GM19468 (cell line): ENCODE results near the gene FHIT.

Experiments used
- ATAC-seq: cut with Tn5 transposase; IDR thresholded peaks from one replicate; pipeline ENCODE4 v1.9.1; 2021; ENCODE audit warnings: mild to moderate bottlenecking, moderate library complexity, moderate number of reproducible peaks; ENCODE audit not compliant: unreplicated experiment; ENCODE audit errors: extremely low read depth

FHIT gene

GRCh38 chr3:59788801-59789200 lies 1462.5 kb downstream of the FHIT start:
- ATAC-seq, result no peak

- no peak for ATAC-seq
Observed at GRCh38 chr3:59788133-59788532, 1463.1 kb downstream of the FHIT start.

GRCh38 chr3:59786374-59786773 lies 1464.9 kb downstream of the FHIT start:
- no peak for ATAC-seq

GRCh38 chr3:59784164-59784563 lies 1467.1 kb downstream of the FHIT start:
- ATAC-seq, result no peak

GRCh38 chr3:59783468-59783988 lies 1467.7 kb downstream of the FHIT start:
- ATAC-seq, result no peak

- ATAC-seq, result no peak
Observed at GRCh38 chr3:59782664-59783063, 1468.6 kb downstream of the FHIT start.

DNA sequence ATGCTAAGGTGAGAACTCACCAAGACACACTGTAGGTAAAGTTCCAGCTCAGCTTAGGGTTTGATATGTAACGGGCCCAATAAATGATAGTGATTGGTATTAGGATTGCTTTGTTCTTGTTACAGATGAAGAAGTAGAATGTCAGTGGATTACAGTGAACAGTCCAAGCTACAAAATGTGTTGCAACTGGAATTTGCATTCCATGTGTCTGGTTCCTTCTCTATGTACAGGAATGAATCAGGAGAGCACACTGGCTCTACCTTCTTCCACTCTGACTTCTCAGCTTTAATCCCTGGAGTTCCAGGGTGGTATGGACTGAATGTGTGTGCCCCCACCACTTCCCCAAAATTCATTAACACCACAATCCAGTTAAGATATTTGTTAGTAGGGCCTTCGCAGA lies 1471.0 kb downstream of the FHIT start:
- ATAC-seq, result no peak

DNA sequence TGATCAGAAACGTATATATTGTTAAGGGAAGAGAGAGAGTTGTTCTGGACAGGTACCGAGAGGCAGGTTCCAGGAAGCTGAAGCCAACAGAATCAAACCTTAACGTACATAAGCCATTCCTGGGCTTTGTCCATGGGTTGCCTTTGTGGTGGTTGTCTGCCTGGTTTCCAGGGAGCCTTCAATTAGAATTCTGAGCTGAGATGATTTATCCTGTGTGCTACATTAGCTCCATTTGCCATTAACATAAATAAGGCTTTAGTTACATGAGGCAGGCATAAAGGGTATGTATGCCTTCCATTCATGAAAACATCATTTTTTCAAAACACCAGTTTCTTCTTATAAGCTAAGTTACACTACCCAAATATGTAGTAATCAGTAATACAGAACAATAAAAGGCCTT lies 1472.0 kb downstream of the FHIT start:
- no peak for ATAC-seq

- ATAC-seq, result no peak
Observed at GRCh38 chr3:59777667-59778077, 1473.6 kb downstream of the FHIT start.

GRCh38 chr3:59777066-59777465 lies 1474.2 kb downstream of the FHIT start:
- ATAC-seq, result no peak

DNA sequence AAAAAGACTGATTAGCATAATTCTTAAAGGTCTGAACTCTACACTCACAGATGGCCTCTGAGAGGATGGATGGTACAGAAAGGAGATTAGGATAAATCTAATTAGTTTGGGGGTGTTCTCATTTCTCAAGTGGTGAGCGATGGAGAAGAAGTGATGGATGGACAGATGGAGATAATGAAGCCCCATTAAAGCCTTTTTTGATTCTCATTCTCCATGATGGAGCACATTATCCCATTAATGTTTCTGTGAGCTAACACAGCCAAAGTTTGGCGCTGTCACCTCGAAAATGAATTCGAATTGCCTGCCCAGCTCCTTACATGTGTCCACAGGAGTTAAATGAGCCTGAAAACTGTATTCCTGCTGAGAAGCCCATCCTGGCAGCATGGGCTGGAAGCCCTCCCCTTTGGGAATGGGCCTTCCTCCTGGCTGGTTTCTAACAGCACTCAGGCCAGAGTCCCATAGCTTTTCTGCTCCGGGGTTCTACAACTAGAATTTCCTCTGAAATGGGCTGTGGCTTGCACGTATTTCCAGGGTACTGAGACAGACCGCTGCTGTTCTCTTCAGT lies 1475.4 kb downstream of the FHIT start:
- ATAC-seq, result no peak

GRCh38 chr3:59775106-59775505 lies 1476.1 kb downstream of the FHIT start:
- no peak for ATAC-seq

DNA sequence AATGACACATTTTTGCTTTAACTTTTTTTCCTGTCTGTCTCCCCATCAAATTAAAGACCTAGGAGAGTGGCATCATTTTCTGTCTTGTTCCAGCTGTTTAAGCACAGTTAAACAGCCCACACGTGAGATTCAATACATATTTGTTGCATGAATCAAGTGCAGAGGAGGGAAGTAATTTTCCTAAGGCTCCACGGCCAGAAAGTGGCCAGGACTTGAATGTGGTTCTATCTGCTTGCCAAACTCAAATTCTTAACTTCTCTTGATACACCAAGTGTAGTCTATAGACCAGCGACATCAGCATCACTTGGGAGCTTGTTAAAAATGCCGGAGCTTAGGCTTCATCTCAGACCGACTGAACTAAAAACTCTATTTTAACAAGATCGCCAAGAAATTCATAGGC lies 1476.6 kb downstream of the FHIT start:
- no peak for ATAC-seq

- no peak for ATAC-seq
Observed at GRCh38 chr3:59774000-59774399, 1477.3 kb downstream of the FHIT start.

- no peak for ATAC-seq
Observed at GRCh38 chr3:59772416-59773408, 1478.5 kb downstream of the FHIT start.

- no peak for ATAC-seq
Observed at GRCh38 chr3:59771768-59772181, 1479.5 kb downstream of the FHIT start.

DNA sequence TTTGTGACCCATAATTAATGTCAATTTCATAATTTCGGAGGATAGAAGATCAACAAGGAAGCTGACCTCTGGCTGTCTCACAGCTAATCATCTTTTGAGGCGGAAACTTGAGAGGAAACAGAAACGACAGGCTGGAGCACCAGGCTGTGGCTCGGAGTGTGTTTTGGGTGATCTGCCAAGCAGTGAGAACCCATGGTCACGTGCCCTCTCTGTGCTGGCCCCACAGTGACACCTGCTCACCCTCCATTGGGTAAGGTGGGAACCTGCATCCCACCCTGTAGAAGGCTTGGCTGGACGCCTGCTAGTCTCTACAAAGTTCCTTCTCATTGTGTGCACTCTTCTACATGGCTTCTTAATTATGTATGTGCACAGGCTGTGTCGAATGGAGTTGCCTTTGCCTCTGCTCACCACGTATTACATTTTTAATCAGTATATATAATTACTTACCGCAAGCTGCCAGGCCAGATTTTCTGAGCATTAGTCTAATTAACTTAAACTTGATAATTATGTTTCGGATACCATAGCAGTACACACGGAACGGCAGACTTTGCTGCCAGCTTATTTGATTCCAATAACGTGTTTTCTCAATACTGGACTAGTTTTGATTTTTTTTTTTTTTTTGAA lies 1482.0 kb downstream of the FHIT start:
- no peak for ATAC-seq

DNA sequence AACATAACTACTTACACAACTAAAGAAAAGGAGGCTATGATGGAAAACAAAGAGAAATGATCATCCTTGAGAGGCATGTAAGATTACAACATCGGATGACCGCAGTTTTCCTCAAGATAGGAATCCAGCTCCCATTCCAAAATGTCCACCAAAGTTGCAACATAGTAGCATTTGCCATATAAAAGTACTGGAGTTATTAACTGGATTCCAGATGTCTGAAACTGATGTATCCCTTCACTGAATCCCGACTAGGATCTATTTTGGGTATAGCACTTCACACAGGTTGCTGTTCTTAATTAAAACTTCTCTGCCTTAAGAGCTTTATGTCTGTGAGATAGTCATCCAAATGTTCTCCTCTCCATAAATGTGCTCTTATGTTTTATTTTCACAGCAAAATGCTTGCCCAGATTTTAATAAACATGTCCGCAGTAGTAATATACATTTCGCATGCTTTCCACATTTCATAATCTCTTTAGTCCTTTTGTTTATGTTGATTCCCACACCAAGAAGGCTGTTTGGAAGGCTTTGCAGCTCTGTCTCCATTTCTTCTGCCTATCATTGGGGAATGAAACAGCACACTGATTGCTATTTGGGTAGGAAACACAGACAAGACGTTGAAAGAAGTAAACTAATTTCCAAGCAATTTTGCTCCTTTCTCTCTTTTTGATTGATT lies 1484.9 kb downstream of the FHIT start:
- ATAC-seq, result no peak

- ATAC-seq, result no peak
Observed at GRCh38 chr3:59764171-59764570, 1487.1 kb downstream of the FHIT start.

DNA sequence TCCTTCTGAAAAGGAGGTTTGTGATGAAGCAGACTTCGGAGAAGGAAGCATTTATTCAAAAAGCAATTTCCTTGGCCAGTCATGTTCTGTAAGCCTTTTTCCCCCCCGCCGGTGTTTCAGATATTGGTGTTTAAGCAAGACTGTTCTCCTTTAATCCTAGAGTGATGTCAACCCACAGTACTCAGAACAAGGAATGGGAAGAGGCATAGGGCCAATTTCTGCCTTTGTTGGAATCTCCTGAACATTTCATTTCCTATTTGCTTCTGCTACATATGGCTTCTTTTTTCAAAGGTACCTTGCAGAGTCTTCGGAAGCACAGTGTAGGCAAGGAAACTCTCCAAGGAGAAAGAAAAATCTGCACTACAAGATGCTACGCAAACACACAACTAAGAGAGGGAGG lies 1488.3 kb downstream of the FHIT start:
- ATAC-seq, result no peak
